H1 (cell line): Measurements from ENCODE around the gene RAMP3. TPM values are rescaled to one million over a fixed set of nuclear protein-coding genes. Genes with fewer than 3 reads are reported as not detected.

Experiments used
- CBX5 ChIP-seq: fragments of 300-800, 300-1000 bp; sonication (generic); IDR thresholded peaks from 2 replicates; pipeline ENCODE4 v1.7.1; 2016; ENCODE audit warnings: antibody characterized with exemption, low read length, low read depth
- CHD2 ChIP-seq: IDR thresholded peaks from 2 replicates; pipeline ENCODE4 v1.6.1; 2012; ENCODE audit warnings: low read length, improper control_type of control experiment
- EP300 ChIP-seq, 2 experiments: IDR thresholded peaks; 1 replicate in 1 of 2; 2 replicates in 1 of 2; pipeline ENCODE4 v1.6.1; 2011 to 2012; ENCODE audit warnings: low read depth in 2 of 2, low read length in 2 of 2, mild to moderate bottlenecking in 2 of 2, borderline replicate concordance in 1 of 2, inconsistent platforms in 1 of 2, moderate library complexity in 1 of 2
- KDM1A ChIP-seq: fragments of 200-600, 300-600 bp; sonication (generic); IDR thresholded peaks from 2 replicates; pipeline ENCODE4 v1.7.1; 2016; ENCODE audit warnings: mild to moderate bottlenecking, low read length, borderline replicate concordance
- RNF2 ChIP-seq: fragments of 200-900, 300-1000 bp; sonication (generic); IDR thresholded peaks from 2 replicates; pipeline ENCODE4 v1.7.1; 2016; ENCODE audit warnings: borderline replicate concordance, low read depth, mild to moderate bottlenecking, antibody characterized with exemption, low read length; ENCODE audit not compliant: poor library complexity, severe bottlenecking; ENCODE audit errors: missing control alignments
- SIN3A ChIP-seq, 2 experiments: IDR thresholded peaks in 1 of 2; conservative IDR thresholded peaks in 1 of 2; 2 replicates each; pipeline ENCODE4 v1.6.1; 2011 to 2012; ENCODE audit warnings: low read length in 2 of 2, improper control_type of control experiment in 1 of 2, low read depth in 1 of 2, mild to moderate bottlenecking in 1 of 2
- SP2 ChIP-seq: IDR thresholded peaks from 2 replicates; pipeline ENCODE4 v1.6.1; 2012; ENCODE audit warnings: mild to moderate bottlenecking, low read length, inconsistent platforms
- YY1 ChIP-seq: IDR thresholded peaks from 2 replicates; pipeline ENCODE4 v1.6.1; 2011; ENCODE audit warnings: low read depth, mild to moderate bottlenecking, low read length
- polyA plus RNA-seq, 7 experiments: library from polyadenylated mRNA; depleted of rRNA in 3 of 7; stranded (reverse) in 5 of 7; unstranded in 2 of 7; fragments of >200 nt in 5 of 7; fragments of 200-250 nt in 2 of 7; gene quantifications; 1 replicate in 5 of 7; 2 replicates in 1 of 7; 4 replicates in 1 of 7; pipeline versions ENCODE4 v1.2.1 to v1.2.3, GENCODE V29; 2011 to 2013; ENCODE audit warnings: missing spikeins in 2 of 7, mixed read lengths in 2 of 7
- total RNA-seq: library from RNA; stranded (reverse); fragmentation: NEBNext Ultra II Directional; extraction: Animal tissue kit (Norgen Biotek cat#: 25700); gene quantifications from 2 replicates; pipeline ENCODE4 v1.2.1, GENCODE V29; 2021

Gene RAMP3
- total and polyA plus RNA-seq, 2 of the 8 experiments (the other 6 are each of a cell fraction or from before 2014, with no cell fraction given): 0.88 to 0.98 TPM

- TF ChIP-seq CBX5 (no peak), KDM1A (no peak), CHD2 (no peak), YY1 (no peak), SIN3A (conservative IDR thresholded peaks at IDR 0.05 in 1 of 2, IDR thresholded peaks at IDR 0.05 in 1 of 2; ENCODE audit: low read depth in 1 of 2, low read length in 2 of 2) (no peak), RNF2 (no peak), EP300 (IDR thresholded peaks at IDR 0.05; ENCODE audit: borderline replicate concordance in 1 of 2, low read depth in 2 of 2, low read length in 2 of 2) (no peak), SP2 (no peak)
- TF ChIP-seq, all 59 proteins: peak for 0
These were observed 880 bp downstream of the RAMP3 start (continued) for GRCh38 chr7:45158471-45158870.
